Neuronal stem cell (in vitro differentiated cells): Measurements from ENCODE around the gene CCT2.

Experiments used
- DNase-seq: peaks from one replicate; pipeline ENCODE4 v3.0.0-alpha.2; 2013; ENCODE audit warnings: low spot score
- H2AFZ ChIP-seq: one replicate; pipeline ENCODE4 v1.6.1; 2013; ENCODE audit warnings: mild to moderate bottlenecking, low read length, inconsistent platforms
- H2AK5ac ChIP-seq: 2 replicates; pipeline ENCODE4 v1.6.1; 2013; ENCODE audit warnings: low read depth, mild to moderate bottlenecking, inconsistent platforms, low read length, moderate library complexity, mixed read lengths
- H2BK120ac ChIP-seq: 2 replicates; pipeline ENCODE4 v1.6.1; 2013; ENCODE audit warnings: low read depth, mild to moderate bottlenecking, inconsistent platforms, low read length, moderate library complexity, mixed read lengths
- H2BK12ac ChIP-seq: one replicate; pipeline ENCODE4 v1.6.1; 2013; ENCODE audit warnings: low read length, inconsistent platforms
- H2BK15ac ChIP-seq: 2 replicates; pipeline ENCODE4 v1.6.1; 2013; ENCODE audit warnings: mild to moderate bottlenecking, low read length, inconsistent platforms, mixed read lengths
- H2BK5ac ChIP-seq: one replicate; pipeline ENCODE4 v1.6.1; 2013; ENCODE audit warnings: inconsistent platforms, mild to moderate bottlenecking, low read length, moderate library complexity
- H3K14ac ChIP-seq: one replicate; pipeline ENCODE4 v1.6.1; 2013; ENCODE audit warnings: low read length, inconsistent platforms
- H3K18ac ChIP-seq: 2 replicates; pipeline ENCODE4 v1.6.1; 2013; ENCODE audit warnings: low read length, inconsistent platforms
- H3K23ac ChIP-seq: 2 replicates; pipeline ENCODE4 v1.6.1; 2013; ENCODE audit warnings: low read depth, mild to moderate bottlenecking, mixed read lengths, low read length, inconsistent platforms; ENCODE audit not compliant: poor library complexity
- H3K27ac ChIP-seq: replicated peaks from 3 replicates; pipeline ENCODE4 v1.5.1; 2013; ENCODE audit warnings: low read length, inconsistent platforms
- H3K27me3 ChIP-seq, 3 experiments: 2 replicates each; pipeline ENCODE4 v1.6.1; 2013; ENCODE audit warnings: low read length in 3 of 3, mild to moderate bottlenecking in 2 of 3, inconsistent platforms in 1 of 3, low read depth in 1 of 3, mixed read lengths in 1 of 3, moderate library complexity in 1 of 3; ENCODE audit not compliant: control insufficient read depth in 3 of 3, insufficient read depth in 3 of 3
- H3K36me3 ChIP-seq, 2 donors: replicated peaks in 1 of 2; 2 replicates each; pipeline ENCODE4 v1.6.1; 2013; ENCODE audit warnings: low read length in 2 of 2; ENCODE audit not compliant: control insufficient read depth in 2 of 2, insufficient read depth in 2 of 2
- H3K4ac ChIP-seq: 2 replicates; pipeline ENCODE4 v1.6.1; 2013; ENCODE audit warnings: inconsistent platforms, mild to moderate bottlenecking, low read length, moderate library complexity
- H3K4me1 ChIP-seq, 2 donors: 1 replicate in 1 of 2; 2 replicates in 1 of 2; pipeline ENCODE4 v1.6.1; 2013; ENCODE audit warnings: low read length in 2 of 2, low read depth in 1 of 2; ENCODE audit not compliant: control insufficient read depth in 2 of 2, insufficient read depth in 1 of 2
- H3K4me2 ChIP-seq: one replicate; pipeline ENCODE4 v1.6.1; 2013; ENCODE audit warnings: mild to moderate bottlenecking, low read length, inconsistent platforms; ENCODE audit not compliant: insufficient read depth, poor library complexity, severe bottlenecking
- H3K4me3 ChIP-seq, 2 donors: 2 replicates each; pipeline ENCODE4 v1.5.1; 2013; ENCODE audit warnings: low read length in 2 of 2, mild to moderate bottlenecking in 2 of 2, inconsistent platforms in 1 of 2, moderate library complexity in 1 of 2
- H3K79me1 ChIP-seq: one replicate; pipeline ENCODE4 v1.6.1; 2013; ENCODE audit warnings: low read depth, mild to moderate bottlenecking, inconsistent platforms, low read length, moderate library complexity
- H3K9ac ChIP-seq: one replicate; pipeline ENCODE4 v1.6.1; 2013; ENCODE audit warnings: mild to moderate bottlenecking, low read depth, low read length, inconsistent platforms; ENCODE audit not compliant: poor library complexity
- H3K9me3 ChIP-seq, 2 donors: replicated peaks in 1 of 2; 2 replicates each; pipeline versions ENCODE3 to v1.6.1; 2013; ENCODE audit warnings: low read length in 2 of 2, mild to moderate bottlenecking in 2 of 2, inconsistent platforms in 1 of 2, low read depth in 1 of 2, mixed read lengths in 1 of 2, moderate library complexity in 1 of 2; ENCODE audit not compliant: control insufficient read depth in 2 of 2, insufficient read depth in 1 of 2
- H4K8ac ChIP-seq: one replicate; pipeline ENCODE4 v1.6.1; 2013; ENCODE audit warnings: low read depth, mild to moderate bottlenecking, inconsistent platforms, low read length, moderate library complexity
- H4K91ac ChIP-seq: one replicate; pipeline ENCODE4 v1.6.1; 2013; ENCODE audit warnings: low read length, low read depth, mild to moderate bottlenecking, inconsistent platforms; ENCODE audit not compliant: poor library complexity
- WGBS, 2 donors: extraction: QIAGEN DNeasy Blood & Tissue Kit; methylation state at CpG; one replicate each; pipeline ENCODE4 v1.1.7; 2013; ENCODE audit warnings: missing lambda C conversion rate in 2 of 2, mixed read lengths in 1 of 2; ENCODE audit not compliant: insufficient read length in 2 of 2, insufficient replicate concordance in 1 of 2; ENCODE audit errors: extremely low coverage in 2 of 2; 5-methylcytosine and 5-hydroxymethylcytosine counted together
- small RNA-seq: library from polyadenylated mRNA; stranded (forward); fragments of <200 nt; extraction: miRNeasy Mini kit (QIAGEN cat#:217004); gene quantifications from one replicate; pipeline ENCODE3, GENCODE V24; 2013; ENCODE audit not compliant: insufficient read depth

Gene CCT2

DNA sequence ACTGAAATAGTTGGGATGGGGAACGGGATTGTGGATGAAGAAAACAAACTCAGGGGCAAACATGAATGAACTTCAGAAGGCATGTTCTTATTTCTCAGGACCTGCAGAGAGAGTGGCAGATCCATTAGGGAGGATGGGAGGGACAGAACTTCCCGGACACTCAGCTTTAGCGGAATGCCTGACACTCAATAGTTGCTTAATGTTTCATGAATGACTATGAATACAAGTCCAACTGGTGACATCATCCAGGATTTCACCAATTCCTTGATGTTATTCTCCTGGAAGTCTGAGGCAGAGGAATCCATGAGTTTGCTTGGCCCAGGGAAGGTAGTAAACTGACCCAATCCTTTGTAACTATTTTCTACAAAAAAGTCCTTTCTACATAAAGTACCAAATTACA is 63.2 kb downstream of the CCT2 start:
- no peak overlapping the region for H3K4ac ChIP-seq
- H2BK5ac ChIP-seq: no peak overlapping the region
- no peak overlapping the region for H4K8ac ChIP-seq
- H3K23ac ChIP-seq: no peak overlapping the region
- H3K4me2 ChIP-seq: no peak overlapping the region
- no peak overlapping the region for H2AK5ac ChIP-seq
- no peak overlapping the region for H4K91ac ChIP-seq
- H3K27ac ChIP-seq: no peak overlapping the region
- WGBS, 2 donors: no CpG with 5 or more reads among the region's 3 CpGs
- H2BK15ac ChIP-seq: no peak overlapping the region
- H2BK120ac ChIP-seq: no peak overlapping the region
- no peak for DNase-seq
- H3K14ac ChIP-seq: no peak overlapping the region
- no peak overlapping the region for H3K9ac ChIP-seq
- no peaks in the 10 kb centered on the region for H3K4me1 ChIP-seq
- H2BK12ac ChIP-seq: no peak overlapping the region
- no peak overlapping the region for H3K4me3 ChIP-seq
- H3K79me1 ChIP-seq: no peaks in the 10 kb centered on the region
- no peaks in the 10 kb centered on the region for H3K9me3 ChIP-seq
- peaks cover 0 to 14% (median 0%) of the 10 kb centered on the region in 3 experiments for H3K27me3 ChIP-seq
- no peak overlapping the region for H3K18ac ChIP-seq
- no peak overlapping the region for H2AFZ ChIP-seq
- H3K36me3 ChIP-seq: no peaks in the 10 kb centered on the region

GRCh38 chr12:69649529-69649928 is 64.3 kb downstream of the CCT2 start:
- Histone ChIP-seq H3K23ac (no peak overlapping the region), H3K36me3 (no peaks in the 10 kb centered on the region), H3K4me2 (no peak overlapping the region), H2AFZ (no peak overlapping the region), H4K91ac (no peak overlapping the region), H2BK5ac (no peak overlapping the region), H2BK12ac (no peak overlapping the region), H2BK120ac (no peak overlapping the region), H3K79me1 (no peaks in the 10 kb centered on the region), H4K8ac (no peak overlapping the region), H2AK5ac (no peak overlapping the region), H3K14ac (no peak overlapping the region), H3K9me3 (no peaks in the 10 kb centered on the region), H3K4me1 (no peaks in the 10 kb centered on the region), H3K9ac (no peak overlapping the region), H2BK15ac (no peak overlapping the region), H3K27ac (no peak overlapping the region), H3K4ac (no peak overlapping the region), H3K27me3 (peaks cover 0 to 13% (median 0%) of the 10 kb centered on the region in 3 experiments), H3K4me3 (no peak overlapping the region), H3K18ac (no peak overlapping the region)
- WGBS, 2 donors: no CpG with 5 or more reads among the region's 4 CpGs
- no peak for DNase-seq

Small RNA genes lying within 50 kb of the gene (small RNA-seq; reads per million reads assigned to genes)
- gene MIR3913-1: 28.4 reads per million, percentile 87 among the genes with 10 or more reads in this experiment
